ENCODE measurements around the gene SLC25A51. TPM values are rescaled to one million over a fixed set of nuclear protein-coding genes. Genes with fewer than 3 reads are reported as not detected.

The SLC25A51 gene
- total and polyA plus RNA-seq, 4 donors, result 6.2 to 30.1 (median 17.3) TPM

- H3K9me3 ChIP-seq (ENCODE audit: control insufficient read depth in 4 of 4, insufficient read depth in 3 of 4, low read length in 3 of 4), result no peaks in the 10 kb centered on the region
- H3K27me3 ChIP-seq (ENCODE audit: control insufficient read depth in 3 of 3, insufficient read depth in 3 of 3, low read length in 2 of 3), result no peaks in the 10 kb centered on the region
- H3K36me3 ChIP-seq (ENCODE audit: control insufficient read depth in 4 of 4, insufficient read depth in 4 of 4, low read length in 4 of 4), result peaks cover 0 to 20% (median 9%) of the 10 kb centered on the region in 4 donors
- 92 to 93% methylated on average over 8 of the region's 8 CpGs for WGBS, 2 donors
- no peak for TF ChIP-seq CTCF (IDR thresholded peaks at IDR 0.05; ENCODE audit: control extremely low read depth, extremely low read depth)
- no peak overlapping the region for H3K4me3 ChIP-seq
- no peak overlapping the region for H3K9ac ChIP-seq (ENCODE audit: insufficient read depth in 1 of 2, low read length in 2 of 2)
- H3K4me1 ChIP-seq (ENCODE audit: control insufficient read depth in 5 of 5, insufficient read depth in 5 of 5, low read length in 5 of 5), result peaks cover 6 to 40% (median 26%) of the 10 kb centered on the region in 5 donors
- ATAC-seq (ENCODE audit: insufficient read depth, low FRiP score) (no peak), DNase-seq (no peak)
- H3K27ac ChIP-seq (ENCODE audit: low read depth in 1 of 2, low read length in 1 of 2), result no peak overlapping the region
Measured at GRCh38 chr9:37946041-37946440, 42.1 kb upstream of the SLC25A51 start.

- no peak for ATAC-seq (ENCODE audit: insufficient read depth, low FRiP score)
Measured at GRCh38 chr9:37944671-37945481, 40.9 kb upstream of the SLC25A51 start.

GRCh38 chr9:37944266-37944650, 40.3 kb upstream of the SLC25A51 start:
- Histone ChIP-seq H3K27ac (ENCODE audit: low read depth in 1 of 2, low read length in 1 of 2) (peak overlapping the region in 1 of 2 donors; percentile 69), H3K4me3 (no peak overlapping the region), H3K4me1 (ENCODE audit: control insufficient read depth in 5 of 5, insufficient read depth in 5 of 5, low read length in 5 of 5) (peaks cover 10 to 47% (median 31%) of the 10 kb centered on the region in 5 donors), H3K36me3 (ENCODE audit: control insufficient read depth in 4 of 4, insufficient read depth in 4 of 4, low read length in 4 of 4) (peaks cover 0 to 14% (median 9%) of the 10 kb centered on the region in 4 donors), H3K9ac (ENCODE audit: insufficient read depth in 1 of 2, low read length in 2 of 2) (no peak overlapping the region), H3K9me3 (ENCODE audit: control insufficient read depth in 4 of 4, insufficient read depth in 3 of 4, low read length in 3 of 4) (no peaks in the 10 kb centered on the region), H3K27me3 (ENCODE audit: control insufficient read depth in 3 of 3, insufficient read depth in 3 of 3, low read length in 2 of 3) (no peaks in the 10 kb centered on the region)
- DNase-seq (no peak), ATAC-seq (ENCODE audit: insufficient read depth, low FRiP score) (no peak)
- TF ChIP-seq CTCF (IDR thresholded peaks at IDR 0.05; ENCODE audit: control extremely low read depth, extremely low read depth), result no peak
- 66 to 76% methylated on average over 7 of the region's 7 CpGs for WGBS, 2 donors

More at GRCh38 chr9:37944671-37945481, 40.9 kb upstream of the SLC25A51 start:
- Histone ChIP-seq H3K9me3 (ENCODE audit: control insufficient read depth in 4 of 4, insufficient read depth in 3 of 4, low read length in 3 of 4) (no peaks in the 10 kb centered on the region), H3K27me3 (ENCODE audit: control insufficient read depth in 3 of 3, insufficient read depth in 3 of 3, low read length in 2 of 3) (no peaks in the 10 kb centered on the region), H3K9ac (ENCODE audit: insufficient read depth in 1 of 2, low read length in 2 of 2) (no peak overlapping the region), H3K27ac (ENCODE audit: low read depth in 1 of 2, low read length in 1 of 2) (peak overlapping the region in 1 of 2 donors; percentile 69), H3K4me3 (no peak overlapping the region), H3K36me3 (ENCODE audit: control insufficient read depth in 4 of 4, insufficient read depth in 4 of 4, low read length in 4 of 4) (peaks cover 0 to 14% (median 9%) of the 10 kb centered on the region in 4 donors), H3K4me1 (ENCODE audit: control insufficient read depth in 5 of 5, insufficient read depth in 5 of 5, low read length in 5 of 5) (peaks cover 6 to 41% (median 28%) of the 10 kb centered on the region in 5 donors)
- no peak for DNase-seq
- TF ChIP-seq CTCF (IDR thresholded peaks at IDR 0.05; ENCODE audit: control extremely low read depth, extremely low read depth), result no peak
- 80 to 86% methylated on average over 9 of the region's 9 CpGs for WGBS, 2 donors

Data from lung (tissue), 12 donors.